ENCODE measurements around the gene MLANA.

GRCh38 chr9:5876711-5877110, 14.0 kb upstream of the MLANA start:
- TF ChIP-seq CTCF (IDR thresholded peaks at IDR 0.05; ENCODE audit: poor library complexity) (no peak), EZH2phosphoT487 (IDR thresholded peaks at IDR 0.05; ENCODE audit: low read depth, severe bottlenecking, unreplicated experiment) (no peak)
